HG03039 (cell line): Measurements from ENCODE around the gene TNFRSF6B.

Experiments
- ATAC-seq: cut with Tn5 transposase; IDR thresholded peaks from one replicate; pipeline ENCODE4 v1.9.1; 2021; ENCODE audit warnings: mild to moderate bottlenecking, moderate library complexity; ENCODE audit not compliant: unreplicated experiment

TNFRSF6B gene

DNA sequence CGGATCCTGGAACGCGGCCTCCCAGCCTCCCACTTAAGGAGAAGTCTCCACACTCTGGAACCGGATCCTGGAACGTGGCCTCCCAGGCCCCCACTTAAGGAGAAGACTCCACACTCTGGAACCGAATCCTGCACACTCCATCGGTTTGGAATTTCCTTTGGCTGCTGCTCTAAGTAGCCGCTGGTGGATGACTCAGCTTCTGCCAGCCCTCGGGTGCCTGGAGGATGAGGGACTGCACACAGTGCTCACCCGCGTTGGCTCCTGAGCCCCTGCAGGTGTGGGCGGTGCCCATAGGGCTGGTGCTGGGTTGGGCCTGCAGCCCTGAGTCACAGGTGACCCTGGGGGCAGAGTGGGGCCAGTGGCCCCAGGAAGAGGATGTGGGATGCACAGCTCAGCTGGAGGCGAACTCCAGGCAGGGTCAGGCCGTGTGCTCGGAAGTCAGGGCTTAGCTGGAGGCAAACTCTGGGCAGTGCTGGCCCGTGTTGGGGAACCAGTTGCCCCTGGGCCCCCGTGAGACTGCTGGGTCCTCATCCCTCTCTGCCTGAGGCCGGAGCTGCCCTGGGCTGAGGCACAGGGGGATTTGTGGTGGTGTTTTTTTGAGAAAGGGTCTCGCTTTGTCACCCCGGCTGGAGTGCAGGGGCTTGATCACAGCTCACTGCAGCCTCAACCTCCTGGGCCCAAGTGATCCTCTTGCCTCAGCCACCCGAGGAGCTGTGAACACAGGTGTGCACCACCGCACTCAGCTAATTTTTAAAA, 13.9 kb upstream of the TNFRSF6B start:
- ATAC-seq = no peak

DNA sequence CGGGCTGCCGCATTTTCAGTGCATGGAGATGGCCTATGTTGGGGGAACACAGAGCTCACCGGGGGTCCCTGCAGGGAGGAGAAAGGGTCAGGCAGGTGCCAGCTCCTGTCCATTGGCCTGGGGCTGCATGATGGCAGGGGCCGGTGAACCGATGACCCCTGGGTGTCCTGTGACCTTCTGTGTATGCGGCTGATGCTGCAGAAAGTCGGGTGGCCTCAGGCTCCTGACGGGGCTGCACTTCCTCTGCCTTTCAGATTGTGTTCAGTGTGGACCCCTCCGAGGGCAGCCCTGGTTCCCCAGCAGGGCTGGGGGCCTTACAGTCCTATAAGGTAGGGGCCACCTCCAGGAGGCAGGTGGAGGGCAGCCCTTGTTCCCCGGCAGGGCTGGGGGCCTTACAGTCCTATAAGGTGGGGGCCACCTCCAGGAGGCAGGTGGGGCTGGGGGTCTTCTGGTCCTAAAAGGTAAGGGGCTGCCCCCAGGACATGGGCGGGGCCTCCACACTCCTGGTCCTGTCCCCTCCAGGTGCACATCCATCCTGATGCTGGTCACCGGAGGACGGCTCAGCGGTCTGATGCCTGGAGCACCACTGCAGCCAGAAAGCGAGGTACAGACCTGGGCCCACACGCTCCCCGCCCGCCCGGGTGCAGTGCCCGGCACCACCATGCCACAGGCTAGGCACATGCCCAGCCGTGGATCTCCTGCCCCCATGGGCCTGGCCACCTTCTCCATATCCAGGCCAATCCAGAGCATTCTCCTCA, 11.0 kb upstream of the TNFRSF6B start:
- ATAC-seq = no peak

DNA sequence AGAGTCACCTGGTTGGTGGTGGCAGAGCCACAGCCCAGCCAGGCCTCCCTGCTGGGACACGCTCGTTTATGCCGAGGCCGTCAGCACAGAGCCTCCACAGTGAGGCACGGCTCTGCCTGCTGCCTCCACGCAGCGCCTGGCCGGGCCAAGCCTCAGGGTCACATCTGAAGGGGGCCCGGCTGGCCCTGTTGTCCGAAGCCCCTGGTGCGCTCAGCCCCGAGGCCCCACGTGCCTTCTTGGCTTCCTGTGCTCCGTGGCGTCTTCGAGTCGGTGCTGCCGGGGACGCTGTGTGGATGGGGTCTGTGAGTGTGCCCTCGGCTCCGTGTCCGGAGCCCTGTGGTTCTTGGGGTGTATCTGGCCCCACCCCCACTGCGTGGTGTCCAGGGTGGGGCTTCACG, 10.4 kb upstream of the TNFRSF6B start:
- ATAC-seq = no peak

DNA sequence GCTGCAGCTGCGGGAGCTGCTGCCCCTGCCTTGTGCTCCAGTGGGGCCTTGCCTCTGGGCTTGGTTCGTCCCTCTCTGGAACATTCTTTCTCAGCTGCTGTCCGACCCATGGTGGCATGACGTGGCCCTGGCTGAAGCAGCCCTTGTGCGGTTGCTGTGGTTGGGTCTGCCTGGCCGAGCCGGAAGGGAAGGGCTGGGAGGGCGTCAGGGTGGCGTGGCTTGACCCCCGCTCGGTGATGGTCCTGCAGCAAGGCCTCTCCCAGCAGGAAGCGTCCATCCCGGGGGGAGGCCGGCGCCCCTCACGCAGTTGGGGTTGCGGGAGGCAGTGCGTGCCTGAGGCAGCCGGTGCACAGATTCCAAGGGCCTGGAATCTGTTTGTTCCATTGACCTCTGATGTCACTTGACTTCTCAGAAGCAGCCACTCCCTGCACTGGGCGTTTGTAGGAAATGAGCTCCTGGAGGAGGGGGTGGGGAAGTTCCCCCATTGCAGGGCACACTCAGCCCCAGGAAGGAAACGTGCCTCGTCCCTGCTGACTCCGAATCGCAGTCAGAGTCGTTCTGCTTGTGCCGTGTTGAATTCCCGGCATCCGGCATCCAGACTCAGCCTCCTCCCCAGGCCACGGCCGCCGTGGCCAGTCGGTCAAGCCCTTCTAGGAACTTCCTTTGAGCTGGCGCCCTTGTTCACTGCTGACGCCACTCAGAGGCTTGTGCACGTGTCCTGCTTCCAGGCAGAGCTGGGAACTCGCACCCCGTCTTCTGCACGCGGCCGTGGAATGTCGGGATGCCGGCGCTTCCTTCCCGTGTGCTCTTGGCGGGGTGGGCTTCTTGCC, 9.7 kb upstream of the TNFRSF6B start:
- no peak for ATAC-seq

DNA sequence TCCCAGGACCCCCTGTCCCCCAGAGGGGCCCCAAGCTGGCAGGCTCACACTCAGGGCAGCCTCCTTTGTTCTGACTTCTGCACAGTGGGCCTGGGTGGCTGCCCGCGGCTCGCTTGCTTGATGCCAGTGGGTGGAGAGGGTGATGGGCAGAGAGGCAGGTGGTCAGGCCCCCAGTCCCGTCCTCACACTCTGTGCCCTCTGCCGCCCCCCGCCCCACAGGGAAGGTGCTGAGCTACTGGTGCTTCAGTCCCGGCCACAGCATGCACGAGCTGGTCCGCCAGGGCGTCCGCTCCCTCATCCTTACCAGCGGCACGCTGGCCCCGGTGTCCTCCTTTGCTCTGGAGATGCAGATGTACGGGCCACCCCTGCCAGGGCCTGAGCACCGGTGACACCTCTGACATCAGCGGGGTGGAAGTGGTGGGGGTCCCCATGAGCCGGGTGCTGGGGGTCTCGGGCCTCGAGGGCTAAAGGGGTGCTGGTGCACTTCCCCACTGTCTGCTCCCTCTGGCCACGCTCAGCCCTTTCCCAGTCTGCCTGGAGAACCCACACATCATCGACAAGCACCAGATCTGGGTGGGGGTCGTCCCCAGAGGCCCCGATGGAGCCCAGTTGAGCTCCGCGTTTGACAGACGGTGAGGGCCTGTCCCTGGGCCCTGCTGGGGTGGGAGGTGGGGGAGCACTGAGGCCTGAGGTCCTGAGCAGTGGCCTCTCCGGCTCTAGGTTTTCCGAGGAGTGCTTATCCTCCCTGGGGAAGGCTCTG, 8.9 kb upstream of the TNFRSF6B start:
- no peak for ATAC-seq

DNA sequence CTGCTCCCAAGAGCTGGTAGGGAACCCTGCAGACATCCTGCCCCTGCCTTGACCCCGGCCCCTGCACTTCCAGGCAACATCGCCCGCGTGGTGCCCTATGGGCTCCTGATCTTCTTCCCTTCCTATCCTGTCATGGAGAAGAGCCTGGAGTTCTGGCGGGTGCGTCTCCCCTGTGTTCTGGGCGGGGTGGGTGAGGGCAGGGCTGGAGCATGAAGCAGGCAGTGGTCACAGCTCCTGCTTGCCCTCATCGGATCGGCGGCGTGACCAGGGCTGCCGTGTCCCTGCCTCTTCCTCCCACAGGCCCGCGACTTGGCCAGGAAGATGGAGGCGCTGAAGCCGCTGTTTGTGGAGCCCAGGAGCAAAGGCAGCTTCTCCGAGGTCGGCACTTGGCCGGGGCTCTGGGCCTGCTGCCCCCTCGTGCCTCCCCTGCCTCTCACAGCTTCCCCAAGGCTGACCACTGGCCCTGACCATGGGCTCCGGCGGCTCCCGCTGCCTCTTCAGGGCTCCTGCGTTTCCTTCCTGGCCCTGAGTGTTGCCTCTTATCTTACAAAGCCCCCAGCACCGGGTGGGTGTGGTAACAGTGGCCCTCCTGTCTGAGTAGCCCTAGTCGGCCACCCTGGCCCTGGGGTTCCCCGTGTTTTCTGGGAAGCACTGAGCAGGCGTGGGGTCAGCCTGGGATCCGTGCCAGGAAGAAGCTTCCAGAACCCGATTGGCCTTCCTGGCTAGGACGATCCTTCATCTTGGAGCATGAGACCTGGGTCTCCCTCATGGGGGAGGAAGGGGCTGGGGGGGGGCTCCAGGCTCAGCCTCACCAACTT, 8.0 kb upstream of the TNFRSF6B start:
- no peak for ATAC-seq

DNA sequence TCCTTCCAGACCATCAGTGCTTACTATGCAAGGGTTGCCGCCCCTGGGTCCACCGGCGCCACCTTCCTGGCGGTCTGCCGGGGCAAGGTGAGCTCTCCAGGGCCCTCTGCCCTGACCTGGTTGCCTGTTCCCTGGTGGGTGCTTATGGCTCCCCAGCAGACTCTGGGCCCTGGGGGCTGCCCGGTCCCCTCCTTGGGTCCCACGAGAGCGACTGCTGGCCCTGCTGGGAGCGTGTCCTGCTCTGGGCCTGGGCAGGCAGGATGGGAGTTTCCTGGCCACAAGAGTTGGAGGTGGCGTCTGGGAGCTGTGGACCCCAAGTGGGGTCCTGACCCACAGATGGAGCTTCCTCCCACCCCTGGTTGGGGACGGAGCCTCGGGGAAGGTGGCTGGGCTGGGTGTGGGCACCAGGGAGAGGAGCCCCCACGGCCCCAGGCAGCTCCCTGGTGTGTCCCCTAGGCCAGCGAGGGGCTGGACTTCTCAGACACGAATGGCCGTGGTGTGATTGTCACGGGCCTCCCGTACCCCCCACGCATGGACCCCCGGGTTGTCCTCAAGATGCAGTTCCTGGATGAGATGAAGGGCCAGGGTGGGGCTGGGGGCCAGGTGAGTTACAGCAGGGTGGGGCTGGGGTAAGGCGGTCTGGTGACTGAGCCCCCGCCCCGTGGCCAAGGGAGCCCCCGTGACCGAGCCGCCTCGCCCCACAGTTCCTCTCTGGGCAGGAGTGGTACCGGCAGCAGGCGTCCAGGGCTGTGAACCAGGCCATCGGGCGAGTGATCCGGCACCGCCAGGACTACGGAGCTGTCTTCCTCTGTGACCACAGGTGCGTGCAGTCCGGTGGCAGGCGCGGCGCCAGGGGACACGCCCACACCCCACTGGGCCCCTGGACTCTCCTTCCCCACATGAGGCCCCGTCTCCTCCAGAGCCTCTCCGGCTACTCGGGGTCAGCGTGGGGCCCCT, 7.1 kb upstream of the TNFRSF6B start:
- no peak for ATAC-seq

DNA sequence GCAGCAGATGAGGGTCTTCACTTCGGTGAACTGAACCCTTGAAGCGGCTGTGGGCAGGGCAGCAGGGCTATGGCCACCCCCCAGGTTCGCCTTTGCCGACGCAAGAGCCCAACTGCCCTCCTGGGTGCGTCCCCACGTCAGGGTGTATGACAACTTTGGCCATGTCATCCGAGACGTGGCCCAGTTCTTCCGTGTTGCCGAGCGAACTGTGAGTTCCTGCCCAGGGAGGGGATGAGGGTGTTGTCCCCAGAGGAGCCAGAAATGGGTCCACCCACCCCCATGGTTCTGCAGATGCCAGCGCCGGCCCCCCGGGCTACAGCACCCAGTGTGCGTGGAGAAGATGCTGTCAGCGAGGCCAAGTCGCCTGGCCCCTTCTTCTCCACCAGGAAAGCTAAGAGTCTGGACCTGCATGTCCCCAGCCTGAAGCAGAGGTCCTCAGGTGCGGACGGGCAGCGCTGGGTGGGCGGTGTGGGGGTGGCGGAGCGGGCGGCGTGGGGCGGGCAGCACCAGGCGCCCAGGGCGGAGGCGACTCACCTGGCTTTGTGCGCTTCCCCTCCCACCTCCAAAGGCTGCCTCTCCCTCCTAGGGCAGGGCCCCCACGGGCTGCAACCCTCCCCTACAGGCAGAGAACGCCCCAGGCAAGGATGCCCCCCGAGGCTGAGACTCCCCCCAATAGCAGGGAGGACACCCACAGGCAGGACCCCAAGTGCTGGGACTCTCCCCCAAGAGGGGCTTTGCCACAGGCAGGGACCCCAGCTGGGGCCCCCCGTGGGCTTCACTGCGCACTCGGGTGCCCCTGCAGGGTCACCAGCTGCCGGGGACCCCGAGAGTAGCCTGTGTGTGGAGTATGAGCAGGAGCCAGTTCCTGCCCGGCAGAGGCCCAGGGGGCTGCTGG, 6.2 kb upstream of the TNFRSF6B start:
- no peak for ATAC-seq

DNA sequence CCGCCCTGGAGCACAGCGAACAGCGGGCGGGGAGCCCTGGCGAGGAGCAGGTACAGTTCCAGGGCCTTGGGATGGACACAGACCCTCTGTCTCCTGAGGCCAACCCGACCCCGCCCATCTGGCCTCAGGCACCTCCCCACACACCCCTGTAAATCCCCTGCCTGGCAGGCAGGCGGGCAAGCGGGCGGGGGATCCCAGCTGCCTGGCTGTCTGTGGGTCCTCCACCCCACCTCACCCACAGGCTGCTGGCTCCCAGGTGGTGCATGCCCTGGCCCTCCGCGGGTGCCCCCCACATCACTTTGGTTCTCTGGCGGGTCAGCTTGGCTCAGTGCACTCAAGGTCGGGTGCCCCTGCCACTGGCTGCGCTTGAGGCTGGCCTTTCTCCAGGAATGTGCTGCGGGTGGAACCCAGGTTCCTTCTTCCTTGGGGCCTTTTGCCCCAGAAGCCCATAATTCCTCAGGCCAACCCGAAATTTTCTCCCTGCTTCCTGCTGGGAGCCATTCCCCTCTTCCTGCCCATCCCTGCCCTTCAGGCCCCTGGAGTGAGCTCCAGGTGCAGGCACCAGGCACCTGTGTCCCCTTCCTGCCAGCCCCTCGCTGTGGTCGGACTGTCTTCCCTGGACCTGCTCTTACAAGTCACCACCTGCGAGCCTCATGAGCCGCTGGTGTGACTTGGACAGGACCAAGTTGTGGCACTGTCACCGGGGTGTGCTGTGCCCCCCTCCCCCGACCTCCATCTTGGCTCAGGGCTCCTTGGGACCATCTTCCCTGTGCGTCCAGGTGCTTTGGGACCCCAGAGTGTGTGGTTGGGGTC, 5.3 kb upstream of the TNFRSF6B start:
- ATAC-seq = no peak

DNA sequence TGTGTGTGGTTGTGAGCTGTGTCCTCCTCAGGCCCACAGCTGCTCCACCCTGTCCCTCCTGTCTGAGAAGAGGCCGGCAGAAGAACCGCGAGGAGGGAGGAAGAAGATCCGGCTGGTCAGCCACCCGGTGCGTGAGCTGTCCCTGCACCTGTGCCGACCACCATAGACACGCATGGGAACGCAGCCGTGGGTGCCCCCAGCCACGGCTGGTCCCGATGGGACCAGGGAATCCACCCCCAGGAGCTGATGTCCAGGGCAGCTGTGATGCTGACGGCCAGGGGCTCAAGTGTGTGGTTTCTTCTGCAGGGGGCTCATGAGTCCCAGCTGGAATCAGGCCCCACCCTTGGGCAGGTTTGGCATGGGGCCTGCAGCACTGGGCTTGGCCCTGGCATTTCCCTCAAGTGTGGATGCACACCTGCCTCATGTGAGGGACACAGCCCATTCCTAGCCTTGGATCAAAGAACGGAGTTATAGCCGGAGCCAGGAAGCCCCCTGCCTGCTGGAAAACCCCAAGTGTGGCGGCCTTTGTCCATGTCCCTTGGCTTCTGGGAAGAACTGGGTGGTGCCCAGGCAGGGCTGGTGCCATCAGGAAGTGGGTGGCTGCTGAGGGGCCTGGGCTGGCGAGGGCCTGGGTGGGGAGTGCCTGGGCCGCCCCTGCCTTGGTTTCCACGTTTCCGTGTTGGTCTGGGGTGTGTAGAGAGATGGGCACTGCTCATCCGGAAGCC, 4.6 kb upstream of the TNFRSF6B start:
- ATAC-seq = no peak

DNA sequence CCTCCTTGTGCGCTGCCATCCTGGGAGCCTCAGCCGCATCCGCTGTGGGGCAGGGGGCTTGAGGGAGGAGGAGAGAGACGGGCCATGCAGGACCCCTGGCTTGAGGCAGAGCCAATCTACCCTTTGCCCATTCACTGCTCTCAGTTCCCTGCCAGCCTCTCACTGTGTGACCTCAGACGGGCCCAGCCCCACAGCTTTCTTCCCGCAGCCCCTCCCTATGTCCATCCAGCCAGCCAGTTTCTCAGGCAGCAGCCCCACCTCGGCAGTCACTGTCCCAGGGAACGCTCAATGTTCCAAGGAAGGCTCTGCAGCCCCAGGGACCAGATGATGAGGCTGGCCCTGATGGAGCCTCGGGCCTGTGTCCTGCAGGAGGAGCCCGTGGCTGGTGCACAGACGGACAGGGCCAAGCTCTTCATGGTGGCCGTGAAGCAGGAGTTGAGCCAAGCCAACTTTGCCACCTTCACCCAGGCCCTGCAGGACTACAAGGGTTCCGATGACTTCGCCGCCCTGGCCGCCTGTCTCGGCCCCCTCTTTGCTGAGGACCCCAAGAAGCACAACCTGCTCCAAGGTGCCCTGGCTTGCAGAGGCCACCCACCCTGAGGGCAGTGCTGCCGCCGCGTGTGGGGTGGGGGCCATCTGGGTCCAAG, 3.9 kb upstream of the TNFRSF6B start:
- ATAC-seq = no peak

DNA sequence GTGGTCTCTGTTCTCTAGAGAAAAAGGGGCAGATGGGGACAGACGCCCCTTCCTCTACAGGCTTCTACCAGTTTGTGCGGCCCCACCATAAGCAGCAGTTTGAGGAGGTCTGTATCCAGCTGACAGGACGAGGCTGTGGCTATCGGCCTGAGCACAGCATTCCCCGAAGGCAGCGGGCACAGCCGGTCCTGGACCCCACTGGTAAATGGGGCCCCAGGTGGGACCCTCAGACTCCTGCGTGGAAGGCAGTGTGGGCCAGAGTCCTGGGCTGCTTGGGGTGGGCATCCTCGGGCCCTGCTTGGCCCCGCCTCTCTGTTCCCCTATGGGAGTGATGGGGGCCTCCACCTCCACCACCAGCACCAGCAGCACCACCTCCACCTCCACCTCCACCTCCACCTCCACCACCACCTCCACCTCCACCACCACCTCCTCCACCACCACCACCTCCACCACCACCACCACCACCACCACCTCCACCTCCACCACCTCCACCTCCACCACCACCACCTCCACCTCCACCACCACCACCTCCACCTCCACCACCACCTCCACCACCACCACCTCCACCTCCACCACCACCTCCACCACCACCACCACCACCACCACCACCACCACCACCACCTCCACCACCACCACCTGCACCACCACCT, 3.2 kb upstream of the TNFRSF6B start:
- ATAC-seq = no peak

DNA sequence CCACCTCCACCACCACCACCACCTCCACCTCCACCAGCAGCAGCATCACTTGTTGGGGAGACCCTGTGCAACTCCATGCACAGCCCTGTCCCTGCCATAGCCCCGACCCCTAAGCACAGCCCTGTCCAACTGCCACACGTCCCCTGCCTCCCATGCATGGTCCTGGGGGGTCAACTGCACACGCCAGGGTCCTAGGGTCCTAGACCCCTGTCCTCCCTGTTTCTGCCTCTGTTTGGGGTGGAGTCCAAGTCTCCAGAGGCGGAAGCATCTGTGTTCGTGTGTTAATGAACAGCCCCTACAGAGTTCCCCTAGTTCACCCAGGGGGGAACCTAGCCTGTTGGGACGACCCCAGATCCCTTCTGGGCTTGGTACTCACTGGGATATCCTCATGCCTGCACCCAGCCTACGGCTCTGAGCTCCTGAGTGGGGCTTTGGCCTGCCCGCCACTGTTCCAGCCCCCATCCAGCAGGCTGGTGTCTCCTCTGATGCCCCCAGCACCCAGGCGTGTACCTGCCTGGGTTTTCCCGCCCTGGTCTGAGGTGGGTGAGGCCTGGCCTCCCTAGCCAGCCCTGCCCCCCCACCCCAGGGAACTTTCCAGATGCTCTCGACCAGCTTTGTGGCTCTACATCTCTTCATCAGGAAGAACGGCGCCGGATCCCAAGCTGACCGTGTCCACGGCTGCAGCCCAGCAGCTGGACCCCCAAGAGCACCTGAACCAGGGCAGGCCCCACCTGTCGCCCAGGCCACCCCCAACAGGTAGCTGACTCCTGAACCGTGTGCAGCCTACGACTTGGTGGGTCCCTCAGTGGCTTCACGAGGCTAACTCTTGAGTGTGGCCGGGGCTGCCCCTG, 2.5 kb upstream of the TNFRSF6B start:
- no peak for ATAC-seq

DNA sequence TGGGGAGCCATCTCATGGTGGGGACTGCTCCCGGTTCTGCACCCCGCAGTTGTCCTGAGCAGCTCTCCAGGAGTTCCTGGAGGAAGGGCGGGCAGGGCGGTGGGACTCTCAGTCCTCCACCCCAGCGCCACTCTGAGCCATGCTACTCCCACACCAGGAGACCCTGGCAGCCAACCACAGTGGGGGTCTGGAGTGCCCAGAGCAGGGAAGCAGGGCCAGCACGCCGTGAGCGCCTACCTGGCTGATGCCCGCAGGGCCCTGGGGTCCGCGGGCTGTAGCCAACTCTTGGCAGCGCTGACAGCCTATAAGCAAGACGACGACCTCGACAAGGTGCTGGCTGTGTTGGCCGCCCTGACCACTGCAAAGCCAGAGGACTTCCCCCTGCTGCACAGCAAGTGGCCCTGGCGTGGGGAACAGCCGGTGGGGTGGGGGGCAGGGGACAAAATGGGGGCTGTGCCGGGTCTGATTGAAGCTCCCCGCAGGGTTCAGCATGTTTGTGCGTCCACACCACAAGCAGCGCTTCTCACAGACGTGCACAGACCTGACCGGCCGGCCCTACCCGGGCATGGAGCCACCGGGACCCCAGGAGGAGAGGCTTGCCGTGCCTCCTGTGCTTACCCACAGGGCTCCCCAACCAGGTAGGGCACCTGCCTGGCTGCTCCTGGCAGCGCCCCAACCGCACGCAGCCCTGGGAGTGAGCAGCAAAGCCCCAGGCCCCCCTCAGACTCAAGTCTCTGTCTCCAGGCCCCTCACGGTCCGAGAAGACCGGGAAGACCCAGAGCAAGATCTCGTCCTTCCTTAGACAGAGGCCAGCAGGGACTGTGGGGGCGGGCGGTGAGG, 1.6 kb upstream of the TNFRSF6B start:
- no peak for ATAC-seq
